ENCODE results near the gene MYZAP. TPM values are rescaled to one million over a fixed set of nuclear protein-coding genes. Genes with fewer than 3 reads are reported as not detected.

MYZAP gene
- total RNA-seq, 1 experiment from 2014 or later, result 6.4 TPM

GRCh38 chr15:57665194-57665593 is 73.5 kb downstream of the MYZAP start:
- Mint-ChIP-seq H3K36me3 (ENCODE audit: insufficient read depth, unreplicated experiment) (no peaks in the 10 kb centered on the region), H3K4me1 (ENCODE audit: low read depth, unreplicated experiment) (peaks cover 18% of the 10 kb centered on the region), H3K27me3 (ENCODE audit: insufficient read depth, unreplicated experiment) (no peaks in the 10 kb centered on the region), H3K4me3 (ENCODE audit: unreplicated experiment) (no peak overlapping the region), H3K27ac (ENCODE audit: unreplicated experiment) (no peak overlapping the region), H3K9me3 (ENCODE audit: unreplicated experiment) (no peaks in the 10 kb centered on the region)
- intact Hi-C loops (cut with micrococcal nuclease; ENCODE audit: unreplicated experiment), result loop anchor here (10.0 kb wide), 1 partner anchor 400 kb away; the partner anchor contains the start of gene ALDH1A2
- H3K36me3 ChIP-seq (ENCODE audit: control insufficient read depth, insufficient read depth, low read length), result no peaks in the 10 kb centered on the region
- TF ChIP-seq, protein P1, sequence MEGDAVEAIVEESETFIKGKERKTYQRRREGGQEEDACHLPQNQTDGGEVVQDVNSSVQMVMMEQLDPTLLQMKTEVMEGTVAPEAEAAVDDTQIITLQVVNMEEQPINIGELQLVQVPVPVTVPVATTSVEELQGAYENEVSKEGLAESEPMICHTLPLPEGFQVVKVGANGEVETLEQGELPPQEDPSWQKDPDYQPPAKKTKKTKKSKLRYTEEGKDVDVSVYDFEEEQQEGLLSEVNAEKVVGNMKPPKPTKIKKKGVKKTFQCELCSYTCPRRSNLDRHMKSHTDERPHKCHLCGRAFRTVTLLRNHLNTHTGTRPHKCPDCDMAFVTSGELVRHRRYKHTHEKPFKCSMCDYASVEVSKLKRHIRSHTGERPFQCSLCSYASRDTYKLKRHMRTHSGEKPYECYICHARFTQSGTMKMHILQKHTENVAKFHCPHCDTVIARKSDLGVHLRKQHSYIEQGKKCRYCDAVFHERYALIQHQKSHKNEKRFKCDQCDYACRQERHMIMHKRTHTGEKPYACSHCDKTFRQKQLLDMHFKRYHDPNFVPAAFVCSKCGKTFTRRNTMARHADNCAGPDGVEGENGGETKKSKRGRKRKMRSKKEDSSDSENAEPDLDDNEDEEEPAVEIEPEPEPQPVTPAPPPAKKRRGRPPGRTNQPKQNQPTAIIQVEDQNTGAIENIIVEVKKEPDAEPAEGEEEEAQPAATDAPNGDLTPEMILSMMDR (IDR thresholded peaks at IDR 0.05; ENCODE audit: insufficient read depth in 1 of 2, low read depth in 1 of 2, low read length in 1 of 2, severe bottlenecking in 1 of 2, unreplicated experiment in 1 of 2), result no peak
- peaks cover 26% of the 10 kb centered on the region for H3K4me1 ChIP-seq
- no peak for DNase-seq
- H3K4me3 ChIP-seq (ENCODE audit: low read depth, low read length), result no peak overlapping the region
- H3K9me3 ChIP-seq, result no peaks in the 10 kb centered on the region
- ChIA-PET CTCF (interaction anchor here (0.6 to 0.8 kb wide), 2 partner anchors 67 to 86 kb away, joined by 3 read pairs; no protein-coding TSS in a partner anchor), POLR2A (no interaction called here)
- BruUV-seq (replicated peaks), result no TSS peak
- H3K27me3 ChIP-seq (replicated peaks; ENCODE audit: control insufficient read depth, insufficient read depth, low read length), result no peaks in the 10 kb centered on the region

DNA sequence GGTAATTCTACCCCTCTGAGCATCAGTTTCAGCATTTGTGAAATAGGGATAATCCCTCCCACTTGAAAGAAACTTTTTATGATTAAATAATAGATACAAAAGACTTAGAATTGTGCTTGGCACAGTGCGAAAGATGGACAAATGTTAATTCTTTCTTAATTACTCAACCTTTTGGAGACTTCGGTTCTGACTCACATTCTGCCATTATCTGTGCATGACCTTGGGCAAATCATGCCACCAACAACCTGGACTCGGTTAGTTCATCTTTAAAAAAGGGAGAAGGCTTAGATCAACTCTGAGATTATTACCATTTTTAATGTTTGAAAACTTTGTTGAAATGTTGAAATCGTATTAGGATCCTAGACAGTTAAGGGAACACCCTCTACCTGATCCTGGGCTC is 74.2 kb downstream of the MYZAP start:
- POLR2A ChIA-PET, result no interaction called here
- H3K27ac Mint-ChIP-seq (ENCODE audit: unreplicated experiment), result no peak overlapping the region
- DNase-seq, result no peak
- no TSS peak for BruUV-seq (replicated peaks)
- peaks cover 18% of the 10 kb centered on the region for H3K4me1 Mint-ChIP-seq (ENCODE audit: low read depth, unreplicated experiment)
- H3K4me3 ChIP-seq (ENCODE audit: low read depth, low read length), result no peak overlapping the region
- H3K27me3 ChIP-seq (replicated peaks; ENCODE audit: control insufficient read depth, insufficient read depth, low read length), result no peaks in the 10 kb centered on the region
- no peaks in the 10 kb centered on the region for H3K9me3 Mint-ChIP-seq (ENCODE audit: unreplicated experiment)
- H3K27me3 Mint-ChIP-seq (ENCODE audit: insufficient read depth, unreplicated experiment), result no peaks in the 10 kb centered on the region
- no peaks in the 10 kb centered on the region for H3K36me3 ChIP-seq (ENCODE audit: control insufficient read depth, insufficient read depth, low read length)
- TF ChIP-seq, protein P1 (IDR thresholded peaks at IDR 0.05; ENCODE audit: insufficient read depth in 1 of 2, low read depth in 1 of 2, low read length in 1 of 2, severe bottlenecking in 1 of 2, unreplicated experiment in 1 of 2), result no peak
- peaks cover 26% of the 10 kb centered on the region for H3K4me1 ChIP-seq
- CTCF ChIA-PET, result no interaction called here
- intact Hi-C loops (cut with micrococcal nuclease; ENCODE audit: unreplicated experiment), result loop anchor here (10.0 kb wide), 1 partner anchor 399 kb away; the partner anchor contains the start of gene ALDH1A2
- H3K4me3 Mint-ChIP-seq (ENCODE audit: unreplicated experiment), result no peak overlapping the region
- H3K36me3 Mint-ChIP-seq (ENCODE audit: insufficient read depth, unreplicated experiment), result no peaks in the 10 kb centered on the region
- H3K9me3 ChIP-seq, result no peaks in the 10 kb centered on the region

DNA sequence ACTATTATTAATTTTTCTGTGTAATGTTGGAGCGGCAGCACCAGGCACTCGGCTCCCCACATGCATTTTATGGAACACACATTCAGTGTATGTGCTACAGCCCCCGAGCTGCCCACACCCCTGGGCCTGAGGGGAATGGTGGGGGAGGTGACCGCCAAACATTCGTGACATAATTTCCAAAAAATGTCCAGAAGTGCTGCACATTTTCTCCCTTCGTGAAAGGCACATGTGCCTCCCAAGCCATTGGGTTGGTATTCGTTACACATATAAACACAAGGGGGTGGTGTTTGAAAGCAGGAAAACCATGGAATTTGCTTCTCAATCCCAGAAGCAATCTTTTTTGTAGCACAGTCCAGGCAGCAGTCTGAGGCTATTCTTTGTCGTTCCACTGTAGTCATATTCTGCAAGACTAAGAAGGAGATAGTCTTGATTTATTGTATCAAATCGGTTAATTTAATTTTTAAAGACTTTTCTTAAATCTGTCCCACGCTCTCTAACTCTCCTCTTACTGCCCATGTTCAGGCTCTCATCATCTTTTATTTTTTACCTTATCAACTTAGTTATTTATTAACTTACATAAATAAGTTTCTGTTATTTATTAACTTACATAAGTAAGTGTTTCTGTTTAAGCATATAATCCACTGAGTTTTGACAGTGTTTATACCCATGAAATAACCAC is 75.6 kb downstream of the MYZAP start:
- DNase-seq, result peak; percentile 47 to 65
- Mint-ChIP-seq H3K4me1 (ENCODE audit: low read depth, unreplicated experiment) (peaks cover 9% of the 10 kb centered on the region), H3K27ac (ENCODE audit: unreplicated experiment) (no peak overlapping the region), H3K36me3 (ENCODE audit: insufficient read depth, unreplicated experiment) (no peaks in the 10 kb centered on the region), H3K9me3 (ENCODE audit: unreplicated experiment) (no peaks in the 10 kb centered on the region), H3K27me3 (ENCODE audit: insufficient read depth, unreplicated experiment) (no peaks in the 10 kb centered on the region), H3K4me3 (ENCODE audit: unreplicated experiment) (peak overlapping the region; percentile 41)
- CTCF ChIA-PET, result interaction anchor here (0.8 to 0.9 kb wide), 2 partner anchors 194 to 199 kb away, joined by 3 read pairs; no protein-coding TSS in a partner anchor
- Histone ChIP-seq H3K4me1 (peaks cover 20% of the 10 kb centered on the region), H3K36me3 (ENCODE audit: control insufficient read depth, insufficient read depth, low read length) (no peaks in the 10 kb centered on the region), H3K9me3 (no peaks in the 10 kb centered on the region), H3K4me3 (ENCODE audit: low read depth, low read length) (peak overlapping the region; percentile 24), H3K27me3 (replicated peaks; ENCODE audit: control insufficient read depth, insufficient read depth, low read length) (no peaks in the 10 kb centered on the region)
- BruUV-seq (replicated peaks), result no TSS peak
- TF ChIP-seq, protein P1 (IDR thresholded peaks at IDR 0.05; ENCODE audit: insufficient read depth in 1 of 2, low read depth in 1 of 2, low read length in 1 of 2, severe bottlenecking in 1 of 2, unreplicated experiment in 1 of 2), result peak; percentile 46 to 54
- intact Hi-C loops (cut with micrococcal nuclease; ENCODE audit: unreplicated experiment), result loop anchor here (1.0 to 10.0 kb wide), 4 partner anchors 40 to 397 kb away; partner anchors contain the start of gene ALDH1A2
- POLR2A ChIA-PET, result no interaction called here
